ENCODE measurements around the gene CRELD2.

DNA sequence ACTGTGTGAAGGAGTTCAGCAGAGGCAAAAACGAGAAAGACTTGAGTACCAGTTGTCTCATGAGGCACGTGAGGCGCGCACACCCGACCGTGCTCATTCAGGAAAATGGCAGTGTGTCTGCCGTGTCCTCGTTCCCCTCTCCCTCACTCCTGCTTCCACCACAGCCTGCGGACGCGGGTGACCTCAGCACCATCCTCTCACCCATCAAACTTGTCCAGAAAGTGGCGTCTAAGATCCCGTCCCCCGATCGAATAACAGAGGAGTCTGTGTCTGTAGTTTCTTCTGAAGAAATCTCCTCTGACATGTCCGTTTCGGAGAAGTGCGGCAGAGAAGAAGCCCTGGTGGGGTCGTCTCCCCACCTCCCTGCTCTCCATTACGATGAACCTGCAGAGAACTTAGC is 34.4 kb upstream of the CRELD2 start:
- TF ChIP-seq, protein P1, sequence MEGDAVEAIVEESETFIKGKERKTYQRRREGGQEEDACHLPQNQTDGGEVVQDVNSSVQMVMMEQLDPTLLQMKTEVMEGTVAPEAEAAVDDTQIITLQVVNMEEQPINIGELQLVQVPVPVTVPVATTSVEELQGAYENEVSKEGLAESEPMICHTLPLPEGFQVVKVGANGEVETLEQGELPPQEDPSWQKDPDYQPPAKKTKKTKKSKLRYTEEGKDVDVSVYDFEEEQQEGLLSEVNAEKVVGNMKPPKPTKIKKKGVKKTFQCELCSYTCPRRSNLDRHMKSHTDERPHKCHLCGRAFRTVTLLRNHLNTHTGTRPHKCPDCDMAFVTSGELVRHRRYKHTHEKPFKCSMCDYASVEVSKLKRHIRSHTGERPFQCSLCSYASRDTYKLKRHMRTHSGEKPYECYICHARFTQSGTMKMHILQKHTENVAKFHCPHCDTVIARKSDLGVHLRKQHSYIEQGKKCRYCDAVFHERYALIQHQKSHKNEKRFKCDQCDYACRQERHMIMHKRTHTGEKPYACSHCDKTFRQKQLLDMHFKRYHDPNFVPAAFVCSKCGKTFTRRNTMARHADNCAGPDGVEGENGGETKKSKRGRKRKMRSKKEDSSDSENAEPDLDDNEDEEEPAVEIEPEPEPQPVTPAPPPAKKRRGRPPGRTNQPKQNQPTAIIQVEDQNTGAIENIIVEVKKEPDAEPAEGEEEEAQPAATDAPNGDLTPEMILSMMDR (optimal IDR thresholded peaks at IDR 0.05 in 1 of 3, IDR thresholded peaks at IDR 0.05 in 1 of 3, conservative IDR thresholded peaks at IDR 0.05 in 1 of 3; ENCODE audit: extremely low read depth in 1 of 3, insufficient read depth in 2 of 3, low read length in 3 of 3): no peak
- TF ChIP-seq EZH2 (IDR thresholded peaks at IDR 0.05; ENCODE audit: low read length): no peak
